Lower leg skin (tissue), 3 donors: ENCODE results near the gene GAL3ST2.

Experiments
- CTCF ChIP-seq, 3 donors: fragments of 450-650 bp; IDR thresholded peaks; one replicate each; pipeline ENCODE4 v1.5.1; 2016; ENCODE audit warnings: antibody characterized with exemption in 3 of 3, mild to moderate bottlenecking in 3 of 3, moderate library complexity in 2 of 3
- POLR2A ChIP-seq, 2 donors: fragments of 450-650 bp; IDR thresholded peaks; one replicate each; pipeline ENCODE4 v1.6.1; 2016 to 2017; ENCODE audit warnings: antibody characterized with exemption in 2 of 2, mild to moderate bottlenecking in 1 of 2, moderate library complexity in 1 of 2

- TF ChIP-seq POLR2A (IDR thresholded peaks at IDR 0.05) (no peak), CTCF (IDR thresholded peaks at IDR 0.05) (no peak)
Observed at GRCh38 chr2:241813644-241814392, 37.2 kb downstream of the GAL3ST2 start.
